ENCODE measurements around the gene POP4.

GRCh38 chr19:29641597-29641996 lies 35.5 kb downstream of the POP4 start:
- no peak for TF ChIP-seq POLR2A (IDR thresholded peaks at IDR 0.05)
- no peak for TF ChIP-seq CTCF (IDR thresholded peaks at IDR 0.05)
- TF ChIP-seq EP300 (IDR thresholded peaks at IDR 0.05) = no peak
